Panc1 (cell line): ENCODE measurements around the gene PLPPR5. TPM values are rescaled to one million over a fixed set of nuclear protein-coding genes. Genes with fewer than 3 reads are reported as not detected.

Experiments
- ATAC-seq: fragments of 200-7000 bp; cut with Tn5 transposase; 2 replicates; pipeline ENCODE4 v1.9.1; 2020; ENCODE audit warnings: mild to moderate bottlenecking, moderate library complexity
- BruUV-seq: library from RNA; stranded (reverse); fragments of 400-500 nt; replicated peaks from 2 replicates; lab custom pipeline; 2021; lab: Mats Ljungman, UMichigan
- CTCF ChIA-PET: fragments of 300-600 bp; sonication (Branson Sonifier 250); formaldehyde crosslinking; loops from one replicate; lab custom pipeline; 2022; ENCODE audit warnings: antibody characterized with exemption; lab: Charles Lee
- POLR2A ChIA-PET: fragments of 300-600 bp; sonication (Branson Sonifier 250); formaldehyde crosslinking; loops from one replicate; lab custom pipeline; 2022; ENCODE audit warnings: antibody characterized with exemption; lab: Charles Lee
- DNase-seq: peaks from one replicate; pipeline ENCODE4 v3.0.0-alpha.2; 2010; ENCODE audit warnings: low read depth, low spot score
- H3K27ac ChIP-seq: 2 replicates; pipeline ENCODE4 v1.5.1; 2011; ENCODE audit warnings: mild to moderate bottlenecking, low read length, inconsistent platforms
- H3K27me3 ChIP-seq: fragments of 200-500 bp; sonication (Bioruptor generic); 2 replicates; pipeline ENCODE4 v1.6.0; 2014; ENCODE audit warnings: low read length, inconsistent platforms; ENCODE audit not compliant: control insufficient read depth, insufficient read depth
- H3K36me3 ChIP-seq: fragments of 200-500 bp; sonication (Bioruptor generic); 2 replicates; pipeline ENCODE4 v1.5.1; 2014; ENCODE audit warnings: inconsistent platforms, mild to moderate bottlenecking, low read length, moderate library complexity; ENCODE audit not compliant: control insufficient read depth, insufficient read depth
- H3K4me1 ChIP-seq: 2 replicates; pipeline ENCODE4 v1.5.1; 2011; ENCODE audit warnings: inconsistent platforms, mild to moderate bottlenecking, low read length, moderate library complexity; ENCODE audit not compliant: control insufficient read depth, insufficient read depth
- H3K4me3 ChIP-seq, 2 experiments: 2 replicates each; pipeline ENCODE4 v1.5.1; 2011 to 2012; ENCODE audit warnings: low read depth in 2 of 2, low read length in 2 of 2, mild to moderate bottlenecking in 2 of 2, inconsistent platforms in 1 of 2, moderate library complexity in 1 of 2
- H3K9me3 ChIP-seq: fragments of 200-500 bp; sonication (Bioruptor generic); 2 replicates; pipeline ENCODE4 v1.5.1; 2014; ENCODE audit warnings: low read depth, mild to moderate bottlenecking, inconsistent platforms, low read length, moderate library complexity; ENCODE audit not compliant: control insufficient read depth, insufficient read depth
- POLR2AphosphoS5 ChIP-seq: IDR thresholded peaks from 2 replicates; pipeline ENCODE4 v1.6.1; 2012; ENCODE audit warnings: mild to moderate bottlenecking, low read depth, low read length, moderate library complexity
- REST ChIP-seq, 2 experiments: IDR thresholded peaks; 2 replicates each; pipeline ENCODE4 v1.6.1; 2011 to 2012; ENCODE audit warnings: low read depth in 2 of 2, control low read depth in 1 of 2, low read length in 1 of 2, mild to moderate bottlenecking in 1 of 2, moderate library complexity in 1 of 2; ENCODE audit not compliant: insufficient read depth in 1 of 2
- SIN3A ChIP-seq: IDR thresholded peaks from 2 replicates; pipeline ENCODE4 v1.6.1; 2012; ENCODE audit warnings: low read depth, mild to moderate bottlenecking, low read length, moderate library complexity, borderline replicate concordance; ENCODE audit not compliant: insufficient read depth
- TCF7L2 ChIP-seq: IDR thresholded peaks from 2 replicates; pipeline ENCODE4 v1.6.1; 2011; ENCODE audit warnings: mild to moderate bottlenecking, low read depth, low read length, inconsistent platforms
- in situ Hi-C: cut with HindIII; loops from 2 replicates; pipeline ENCODE4 v1.10.0; 2016; ENCODE audit warnings: low sequenced_read_pairs, low pct_unique_long_range_greater_than_20kb
- intact Hi-C: fragments of 100-400 bp; cut with micrococcal nuclease; formaldehyde crosslinking; loops from one replicate; pipeline ENCODE4 v1.10.0; 2022; ENCODE audit not compliant: unreplicated experiment
- total RNA-seq: library from RNA; stranded (reverse); gene quantifications from one replicate; pipeline ENCODE4 v1.2.1, GENCODE V29; 2021; ENCODE audit not compliant: unreplicated experiment
- TF ChIP-seq, protein P1 (sequence below): fragments of 450-650 bp; IDR thresholded peaks from 2 replicates; pipeline ENCODE4 v1.5.1; 2017; ENCODE audit warnings: mild to moderate bottlenecking

The PLPPR5 gene
- total RNA-seq, 1 experiment from 2014 or later = not detected

- in situ Hi-C loops (no loop called here), intact Hi-C loops (no loop called here)
- no peak for ATAC-seq
- no peak overlapping the region for H3K27ac ChIP-seq
- H3K27me3 ChIP-seq = no peaks in the 10 kb centered on the region
- H3K36me3 ChIP-seq = no peaks in the 10 kb centered on the region
- no peak overlapping the region for H3K4me3 ChIP-seq
- no peaks in the 10 kb centered on the region for H3K9me3 ChIP-seq
- TF ChIP-seq REST (IDR thresholded peaks at IDR 0.05; ENCODE audit: insufficient read depth in 1 of 2, low read depth in 2 of 2, low read length in 1 of 2) = no peak
- no peak for TF ChIP-seq SIN3A
- TF ChIP-seq POLR2AphosphoS5 = no peak
- TF ChIP-seq, protein P1, sequence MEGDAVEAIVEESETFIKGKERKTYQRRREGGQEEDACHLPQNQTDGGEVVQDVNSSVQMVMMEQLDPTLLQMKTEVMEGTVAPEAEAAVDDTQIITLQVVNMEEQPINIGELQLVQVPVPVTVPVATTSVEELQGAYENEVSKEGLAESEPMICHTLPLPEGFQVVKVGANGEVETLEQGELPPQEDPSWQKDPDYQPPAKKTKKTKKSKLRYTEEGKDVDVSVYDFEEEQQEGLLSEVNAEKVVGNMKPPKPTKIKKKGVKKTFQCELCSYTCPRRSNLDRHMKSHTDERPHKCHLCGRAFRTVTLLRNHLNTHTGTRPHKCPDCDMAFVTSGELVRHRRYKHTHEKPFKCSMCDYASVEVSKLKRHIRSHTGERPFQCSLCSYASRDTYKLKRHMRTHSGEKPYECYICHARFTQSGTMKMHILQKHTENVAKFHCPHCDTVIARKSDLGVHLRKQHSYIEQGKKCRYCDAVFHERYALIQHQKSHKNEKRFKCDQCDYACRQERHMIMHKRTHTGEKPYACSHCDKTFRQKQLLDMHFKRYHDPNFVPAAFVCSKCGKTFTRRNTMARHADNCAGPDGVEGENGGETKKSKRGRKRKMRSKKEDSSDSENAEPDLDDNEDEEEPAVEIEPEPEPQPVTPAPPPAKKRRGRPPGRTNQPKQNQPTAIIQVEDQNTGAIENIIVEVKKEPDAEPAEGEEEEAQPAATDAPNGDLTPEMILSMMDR = no peak
- no peak for TF ChIP-seq TCF7L2
- POLR2A ChIA-PET = no interaction called here
- no TSS peak for BruUV-seq
- DNase-seq = no peak
- no peaks in the 10 kb centered on the region for H3K4me1 ChIP-seq
- CTCF ChIA-PET = no interaction called here
These were observed 82.8 kb downstream of the PLPPR5 start for GRCh38 chr1:98921817-98922216.

DNA sequence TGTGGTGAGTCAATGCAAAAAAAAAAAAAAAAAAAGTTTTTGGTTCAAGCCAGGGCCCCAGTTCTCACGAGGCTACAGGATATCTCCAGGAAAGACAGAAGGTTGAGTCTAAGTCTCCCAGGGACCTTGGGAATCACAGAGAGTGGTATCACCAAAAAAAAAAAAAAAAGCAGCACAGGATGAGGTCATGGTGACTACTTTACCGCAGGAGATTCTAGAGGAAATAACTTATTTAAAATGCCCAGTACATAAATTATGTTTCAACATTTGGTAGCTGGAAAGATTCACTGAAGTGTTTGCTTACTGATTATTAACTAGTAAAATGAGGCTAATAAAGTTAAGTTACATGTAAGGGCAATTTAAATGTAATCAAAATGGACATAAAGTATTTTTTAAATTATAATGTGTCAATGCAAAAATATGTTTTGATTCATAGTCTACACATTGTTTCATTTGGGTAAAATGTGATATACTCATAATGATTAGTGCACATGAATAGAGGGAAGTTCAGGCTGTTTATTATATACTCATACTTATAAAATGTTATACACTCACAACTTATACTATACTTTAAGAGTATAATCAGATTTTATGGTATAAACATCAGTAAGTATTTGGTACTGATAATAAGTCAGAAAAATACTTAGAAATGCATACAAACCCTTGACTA, 84.1 kb downstream of the PLPPR5 start:
- Histone ChIP-seq H3K4me1 (no peaks in the 10 kb centered on the region), H3K27ac (no peak overlapping the region), H3K9me3 (no peaks in the 10 kb centered on the region), H3K36me3 (no peaks in the 10 kb centered on the region), H3K27me3 (no peaks in the 10 kb centered on the region), H3K4me3 (no peak overlapping the region)
- ChIA-PET POLR2A (no interaction called here), CTCF (interaction anchor here (0.7 kb wide), 1 partner anchor 383 kb away, joined by 8 read pairs; no protein-coding TSS in a partner anchor)
- intact Hi-C loops (no loop called here), in situ Hi-C loops (no loop called here)
- no peak for ATAC-seq
- TF ChIP-seq SIN3A = no peak
- TF ChIP-seq TCF7L2 = no peak
- TF ChIP-seq POLR2AphosphoS5 = no peak
- no peak for TF ChIP-seq REST (IDR thresholded peaks at IDR 0.05; ENCODE audit: insufficient read depth in 1 of 2, low read depth in 2 of 2, low read length in 1 of 2)
- TF ChIP-seq, protein P1 = no peak
- DNase-seq = no peak
- BruUV-seq = no TSS peak
